HEK293 (cell line): ENCODE measurements around the gene GNB2.
"Not testable (repeated sequence)": the region's sequence is repeated elsewhere in the genome, so short reads cannot be mapped to it uniquely, and the experiment has no call there.

Source experiments
- CTCF ChIA-PET: fragments of 350-600 bp; formaldehyde crosslinking; extraction: SDS; loops from one replicate; lab custom pipeline; 2021; ENCODE audit warnings: antibody characterized with exemption; lab: Yijun Ruan, JAX
- POLR2A ChIA-PET: fragments of 300-600 bp; formaldehyde crosslinking; extraction: SDS; loops from one replicate; lab custom pipeline; 2020; ENCODE audit warnings: antibody characterized with exemption, inconsistent platforms; lab: Yijun Ruan, JAX
- H3K27ac ChIP-seq: fragments of 200-500 bp; sonication (Bioruptor generic); 2 replicates; pipeline ENCODE4 v1.5.1; 2014; ENCODE audit warnings: low read depth, low read length, control low read depth, inconsistent platforms; ENCODE audit errors: extremely low read depth
- H3K36me3 ChIP-seq, 2 experiments: fragments of 200-500 bp in 1 of 2; sonication (Bioruptor generic) in 1 of 2; 1 replicate in 1 of 2; 2 replicates in 1 of 2; pipeline ENCODE4 v1.5.1; 2014 to 2017; ENCODE audit warnings: inconsistent platforms in 2 of 2, low read length in 2 of 2; ENCODE audit not compliant: control insufficient read depth in 2 of 2, insufficient read depth in 1 of 2
- H3K4me1 ChIP-seq: fragments of 200-500 bp; sonication (Bioruptor generic); 2 replicates; pipeline ENCODE4 v1.5.1; 2014; ENCODE audit warnings: mild to moderate bottlenecking, low read length, inconsistent platforms; ENCODE audit not compliant: control insufficient read depth, insufficient read depth
- H3K4me3 ChIP-seq: 2 replicates; pipeline ENCODE4 v1.5.1; 2011; ENCODE audit warnings: low read depth, mild to moderate bottlenecking, control low read depth, low read length, moderate library complexity
- H3K9me3 ChIP-seq: fragments of 200-500 bp; sonication (Bioruptor generic); 2 replicates; pipeline ENCODE4 v1.5.1; 2014; ENCODE audit warnings: low read depth, low read length, inconsistent platforms; ENCODE audit not compliant: control insufficient read depth, insufficient read depth
- HOXA7 ChIP-seq: sonication (generic); formaldehyde crosslinking; IDR thresholded peaks from 2 replicates; pipeline ENCODE4 v1.8.1; 2022; ENCODE audit warnings: missing genetic modification reagents, borderline replicate concordance
- KLF1 ChIP-seq: fragments of 450-650 bp; formaldehyde crosslinking; IDR thresholded peaks from 2 replicates; pipeline ENCODE4 v1.5.1; 2016; ENCODE audit warnings: missing biosample characterization, missing genetic modification characterization
- ZBTB20 ChIP-seq: fragments of 450-650 bp; formaldehyde crosslinking; IDR thresholded peaks from 2 replicates; pipeline ENCODE4 v1.5.1; 2016; ENCODE audit warnings: missing biosample characterization, missing genetic modification characterization
- ZFHX2 ChIP-seq: fragments of 450-650 bp; formaldehyde crosslinking; conservative IDR thresholded peaks from 2 replicates; pipeline ENCODE4 v1.5.1; 2016; ENCODE audit warnings: missing biosample characterization, missing genetic modification characterization
- ZNF146 ChIP-seq: fragments of 450-650 bp; formaldehyde crosslinking; IDR thresholded peaks from 2 replicates; pipeline ENCODE4 v1.5.1; 2016; ENCODE audit warnings: missing biosample characterization, missing genetic modification characterization
- ZNF18 ChIP-seq: fragments of 450-650 bp; formaldehyde crosslinking; IDR thresholded peaks from 2 replicates; pipeline ENCODE4 v1.5.1; 2016; ENCODE audit warnings: missing biosample characterization, missing genetic modification characterization
- ZNF223 ChIP-seq: fragments of 450-650 bp; formaldehyde crosslinking; IDR thresholded peaks from 2 replicates; pipeline ENCODE4 v1.5.1; 2016; ENCODE audit warnings: missing biosample characterization, missing genetic modification characterization
- ZNF335 ChIP-seq: fragments of 450-650 bp; formaldehyde crosslinking; conservative IDR thresholded peaks from 2 replicates; pipeline ENCODE4 v1.5.1; 2016; ENCODE audit warnings: missing biosample characterization, missing genetic modification characterization
- ZNF394 ChIP-seq: fragments of 450-650 bp; formaldehyde crosslinking; IDR thresholded peaks from 2 replicates; pipeline ENCODE4 v1.5.1; 2016; ENCODE audit warnings: missing biosample characterization, missing genetic modification characterization, mild to moderate bottlenecking, moderate library complexity, borderline replicate concordance
- ZNF549 ChIP-seq: fragments of 450-650 bp; IDR thresholded peaks from 2 replicates; pipeline ENCODE4 v1.5.1; 2018; ENCODE audit warnings: missing biosample characterization, missing genetic modification characterization, mild to moderate bottlenecking, inconsistent platforms, moderate library complexity
- ZNF624 ChIP-seq: fragments of 450-650 bp; formaldehyde crosslinking; IDR thresholded peaks from 2 replicates; pipeline ENCODE4 v1.5.1; 2017; ENCODE audit warnings: missing biosample characterization, missing genetic modification characterization
- ZNF639 ChIP-seq: fragments of 450-650 bp; formaldehyde crosslinking; IDR thresholded peaks from 2 replicates; pipeline ENCODE4 v1.5.1; 2016; ENCODE audit warnings: missing biosample characterization, missing genetic modification characterization
- ZNF654 ChIP-seq: fragments of 450-650 bp; formaldehyde crosslinking; IDR thresholded peaks from 2 replicates; pipeline ENCODE4 v1.5.1; 2016; ENCODE audit warnings: low read depth, missing biosample characterization, missing genetic modification characterization
- ZNF777 ChIP-seq: fragments of 450-650 bp; formaldehyde crosslinking; IDR thresholded peaks from 2 replicates; pipeline ENCODE4 v1.5.1; 2017; ENCODE audit warnings: missing biosample characterization, missing genetic modification characterization, borderline replicate concordance
- ZNF837 ChIP-seq: fragments of 450-650 bp; formaldehyde crosslinking; IDR thresholded peaks from 2 replicates; pipeline ENCODE4 v1.5.1; 2016; ENCODE audit warnings: missing biosample characterization, missing genetic modification characterization
- ZSCAN30 ChIP-seq: fragments of 450-650 bp; IDR thresholded peaks from 2 replicates; pipeline ENCODE4 v1.5.1; 2018; ENCODE audit warnings: missing biosample characterization, mild to moderate bottlenecking, missing genetic modification characterization, moderate library complexity
- TF ChIP-seq, protein P1 (sequence below): fragments of 450-650 bp; formaldehyde crosslinking; IDR thresholded peaks from 2 replicates; pipeline ENCODE4 v1.5.1; 2016; ENCODE audit warnings: missing biosample characterization, missing genetic modification characterization
- TF ChIP-seq, protein P2 (sequence below): fragments of 450-650 bp; formaldehyde crosslinking; IDR thresholded peaks from 2 replicates; pipeline ENCODE4 v1.5.1; 2016; ENCODE audit warnings: missing biosample characterization, missing genetic modification characterization
- TF ChIP-seq, protein P3 (sequence below): fragments of 450-650 bp; formaldehyde crosslinking; IDR thresholded peaks from 2 replicates; pipeline ENCODE4 v1.5.1; 2016; ENCODE audit warnings: missing biosample characterization, missing genetic modification characterization

The GNB2 gene

GRCh38 chr7:100655908-100656674 lies 17.4 kb upstream of the GNB2 start, which contains the start of gene ACTL6B (continued):
- TF ChIP-seq ZNF146 (tag by site-specific recombination), result no peak
- TF ChIP-seq, protein P1, sequence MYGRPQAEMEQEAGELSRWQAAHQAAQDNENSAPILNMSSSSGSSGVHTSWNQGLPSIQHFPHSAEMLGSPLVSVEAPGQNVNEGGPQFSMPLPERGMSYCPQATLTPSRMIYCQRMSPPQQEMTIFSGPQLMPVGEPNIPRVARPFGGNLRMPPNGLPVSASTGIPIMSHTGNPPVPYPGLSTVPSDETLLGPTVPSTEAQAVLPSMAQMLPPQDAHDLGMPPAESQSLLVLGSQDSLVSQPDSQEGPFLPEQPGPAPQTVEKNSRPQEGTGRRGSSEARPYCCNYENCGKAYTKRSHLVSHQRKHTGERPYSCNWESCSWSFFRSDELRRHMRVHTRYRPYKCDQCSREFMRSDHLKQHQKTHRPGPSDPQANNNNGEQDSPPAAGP (tag by site-specific recombination), result no peak
- TF ChIP-seq ZSCAN30 (tag by site-specific recombination), result no peak
- no peak for TF ChIP-seq ZNF223 (tag by site-specific recombination)
- no peak for TF ChIP-seq ZNF18 (tag by site-specific recombination)
- 0 out of 2 replicates have a peak, but pooled peaks have one; percentile 23 for TF ChIP-seq ZNF335 (tag by site-specific recombination)
- no peak for TF ChIP-seq ZNF654 (tag by site-specific recombination)
- TF ChIP-seq HOXA7 (CRISPR knock-in tag), result no peak

- 0 out of 2 replicates have a peak, but pooled peaks have one; percentile 16 for TF ChIP-seq KLF1 (tag by site-specific recombination)
- TF ChIP-seq, protein P2, sequence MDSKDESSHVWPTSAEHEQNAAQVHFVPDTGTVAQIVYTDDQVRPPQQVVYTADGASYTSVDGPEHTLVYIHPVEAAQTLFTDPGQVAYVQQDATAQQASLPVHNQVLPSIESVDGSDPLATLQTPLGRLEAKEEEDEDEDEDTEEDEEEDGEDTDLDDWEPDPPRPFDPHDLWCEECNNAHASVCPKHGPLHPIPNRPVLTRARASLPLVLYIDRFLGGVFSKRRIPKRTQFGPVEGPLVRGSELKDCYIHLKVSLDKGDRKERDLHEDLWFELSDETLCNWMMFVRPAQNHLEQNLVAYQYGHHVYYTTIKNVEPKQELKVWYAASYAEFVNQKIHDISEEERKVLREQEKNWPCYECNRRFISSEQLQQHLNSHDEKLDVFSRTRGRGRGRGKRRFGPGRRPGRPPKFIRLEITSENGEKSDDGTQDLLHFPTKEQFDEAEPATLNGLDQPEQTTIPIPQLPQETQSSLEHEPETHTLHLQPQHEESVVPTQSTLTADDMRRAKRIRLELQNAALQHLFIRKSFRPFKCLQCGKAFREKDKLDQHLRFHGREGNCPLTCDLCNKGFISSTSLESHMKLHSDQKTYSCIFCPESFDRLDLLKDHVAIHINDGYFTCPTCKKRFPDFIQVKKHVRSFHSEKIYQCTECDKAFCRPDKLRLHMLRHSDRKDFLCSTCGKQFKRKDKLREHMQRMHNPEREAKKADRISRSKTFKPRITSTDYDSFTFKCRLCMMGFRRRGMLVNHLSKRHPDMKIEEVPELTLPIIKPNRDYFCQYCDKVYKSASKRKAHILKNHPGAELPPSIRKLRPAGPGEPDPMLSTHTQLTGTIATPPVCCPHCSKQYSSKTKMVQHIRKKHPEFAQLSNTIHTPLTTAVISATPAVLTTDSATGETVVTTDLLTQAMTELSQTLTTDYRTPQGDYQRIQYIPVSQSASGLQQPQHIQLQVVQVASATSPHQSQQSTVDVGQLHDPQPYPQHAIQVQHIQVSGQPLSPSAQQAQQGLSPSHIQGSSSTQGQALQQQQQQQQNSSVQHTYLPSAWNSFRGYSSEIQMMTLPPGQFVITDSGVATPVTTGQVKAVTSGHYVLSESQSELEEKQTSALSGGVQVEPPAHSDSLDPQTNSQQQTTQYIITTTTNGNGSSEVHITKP (tag by site-specific recombination), result peak; percentile 59
- not testable (repeated sequence) for H3K4me3 ChIP-seq, H3K4me1 ChIP-seq, H3K36me3 ChIP-seq, H3K9me3 ChIP-seq, H3K27ac ChIP-seq
- ChIA-PET CTCF (interaction anchor here (1.6 kb wide), 1 partner anchor 102 kb away, joined by 3 read pairs; no protein-coding TSS in a partner anchor), POLR2A (interaction anchor here (0.6 to 1.1 kb wide), 3 partner anchors 14 to 608 kb away, joined by 3 to 4 read pairs (median 4); partner anchors contain the start of genes FBXO24 and LRCH4)
Measured at GRCh38 chr7:100662194-100662776, 11.3 kb upstream of the GNB2 start.

DNA sequence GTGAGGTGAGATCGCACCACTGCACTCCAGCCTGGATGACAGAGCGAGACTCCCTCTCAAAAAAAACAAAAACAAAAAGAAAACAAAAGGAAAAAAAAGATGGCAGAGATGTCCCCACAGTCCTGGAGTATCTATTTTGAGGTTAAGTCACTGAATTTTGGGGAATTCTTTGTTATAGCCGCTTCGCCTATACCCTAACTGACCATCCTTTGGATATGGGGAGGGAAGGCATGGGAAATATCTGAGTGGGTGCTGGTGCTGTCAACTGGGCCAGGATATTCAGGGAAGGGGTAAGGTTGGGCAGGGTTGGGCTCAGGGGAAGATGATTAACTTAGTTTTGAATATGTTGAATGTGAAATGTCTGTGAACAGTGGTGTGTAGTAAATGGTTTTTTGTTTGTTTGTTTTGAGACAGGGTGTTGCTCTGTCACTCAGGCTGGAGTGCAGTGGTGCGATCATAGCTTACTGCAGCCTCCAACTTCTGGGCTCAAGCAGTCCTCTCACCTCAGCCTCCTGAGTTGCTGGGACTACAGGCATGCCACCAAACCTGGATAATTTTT lies 8.3 kb upstream of the GNB2 start:
- Histone ChIP-seq H3K36me3 (no peaks in the 10 kb centered on the region; a peak in 1 of 3 replicates), H3K4me3 (no peak overlapping the region), H3K9me3 (no peaks in the 10 kb centered on the region), H3K27ac (no peak overlapping the region), H3K4me1 (no peaks in the 10 kb centered on the region)
- CTCF ChIA-PET, result interaction anchor here (0.6 to 1.3 kb wide), 3 partner anchors 33 to 168 kb away, joined by 3 to 4 read pairs (median 3); no protein-coding TSS in a partner anchor
- POLR2A ChIA-PET, result interaction anchor here (1.8 kb wide), 1 partner anchor 8 kb away, joined by 5 read pairs; the partner anchor contains the start of gene GNB2
- TF ChIP-seq ZNF624 (no peak), ZFHX2 (tag by site-specific recombination) (no peak), ZNF639 (tag by site-specific recombination) (no peak), ZNF394 (no peak), ZNF837 (tag by site-specific recombination) (no peak), ZBTB20 (no peak), ZNF549 (tag by site-specific recombination) (no peak), ZNF777 (no peak)
- TF ChIP-seq, protein P3, sequence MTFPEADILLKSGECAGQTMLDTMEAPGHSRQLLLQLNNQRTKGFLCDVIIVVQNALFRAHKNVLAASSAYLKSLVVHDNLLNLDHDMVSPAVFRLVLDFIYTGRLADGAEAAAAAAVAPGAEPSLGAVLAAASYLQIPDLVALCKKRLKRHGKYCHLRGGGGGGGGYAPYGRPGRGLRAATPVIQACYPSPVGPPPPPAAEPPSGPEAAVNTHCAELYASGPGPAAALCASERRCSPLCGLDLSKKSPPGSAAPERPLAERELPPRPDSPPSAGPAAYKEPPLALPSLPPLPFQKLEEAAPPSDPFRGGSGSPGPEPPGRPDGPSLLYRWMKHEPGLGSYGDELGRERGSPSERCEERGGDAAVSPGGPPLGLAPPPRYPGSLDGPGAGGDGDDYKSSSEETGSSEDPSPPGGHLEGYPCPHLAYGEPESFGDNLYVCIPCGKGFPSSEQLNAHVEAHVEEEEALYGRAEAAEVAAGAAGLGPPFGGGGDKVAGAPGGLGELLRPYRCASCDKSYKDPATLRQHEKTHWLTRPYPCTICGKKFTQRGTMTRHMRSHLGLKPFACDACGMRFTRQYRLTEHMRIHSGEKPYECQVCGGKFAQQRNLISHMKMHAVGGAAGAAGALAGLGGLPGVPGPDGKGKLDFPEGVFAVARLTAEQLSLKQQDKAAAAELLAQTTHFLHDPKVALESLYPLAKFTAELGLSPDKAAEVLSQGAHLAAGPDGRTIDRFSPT (tag by site-specific recombination), result no peak
